ENCODE results near the gene GOPC. TPM values are rescaled to one million over a fixed set of nuclear protein-coding genes. Genes with fewer than 3 reads are reported as not detected.
A peak's percentile ranks its signal among the peaks of the same experiment; 100 is the strongest.

The GOPC gene
- total and polyA plus RNA-seq, 2 of the 13 experiments (the other 11 are each of a cell fraction or from before 2014, with no cell fraction given): 20.9 to 41.5 TPM

DNA sequence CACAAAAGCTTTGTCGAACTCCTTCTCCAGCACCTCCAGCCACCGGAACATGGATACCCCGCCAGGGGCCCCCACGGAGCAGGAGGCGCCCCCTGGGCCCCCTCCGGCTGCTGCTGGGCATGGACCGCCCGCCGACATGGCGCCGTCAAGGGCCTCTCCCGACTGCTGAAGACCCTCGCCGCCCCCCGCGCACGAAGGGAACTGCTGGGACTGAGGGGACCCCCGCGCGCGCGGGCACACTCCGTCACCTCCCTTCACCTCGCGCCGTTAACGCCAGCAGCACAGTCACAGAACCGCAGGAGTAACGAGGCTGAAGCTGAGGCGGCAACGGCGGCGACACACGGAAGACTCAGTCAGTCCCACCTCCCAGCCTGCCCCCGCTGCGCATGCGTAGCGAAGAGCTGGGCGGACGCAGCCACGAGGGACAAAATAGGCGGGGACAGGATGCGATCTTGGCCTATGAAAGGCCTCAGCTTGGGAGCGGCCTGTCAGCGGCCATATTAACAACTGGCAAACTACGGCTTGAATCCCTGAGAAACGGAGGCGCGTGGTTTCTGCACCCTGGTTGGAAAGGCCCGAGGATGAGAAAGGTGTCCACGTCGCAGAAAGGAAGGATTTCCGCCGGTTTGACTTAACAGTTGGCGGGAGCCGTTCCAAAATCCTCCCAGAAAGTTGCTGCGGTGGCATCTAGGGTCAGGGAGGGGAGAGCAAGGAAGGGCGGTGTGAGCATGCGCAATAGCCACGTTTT lies at the start of gene GOPC (continued):
- TF ChIP-seq HNF1A (IDR thresholded peaks at IDR 0.05; ENCODE audit: low read depth): no peak; the same call in 1 of the 2 replicates
- peak; percentile 72; the same call in 1 of the 2 replicates for TF ChIP-seq HNF1A (CRISPR knock-in tag; IDR thresholded peaks at IDR 0.05; ENCODE audit: borderline replicate concordance)
- no peak; the same call in 1 of the 2 replicates for TF ChIP-seq RCOR2 (CRISPR knock-in tag; IDR thresholded peaks at IDR 0.05)
- TF ChIP-seq RBAK (CRISPR knock-in tag; IDR thresholded peaks at IDR 0.05): peak; percentile 71; the same call in 1 of the 2 replicates
- TF ChIP-seq SNRNP70 (IDR thresholded peaks at IDR 0.05; ENCODE audit: low read depth, low read length): no peak
- TF ChIP-seq SMARCE1 (IDR thresholded peaks at IDR 0.05; ENCODE audit: borderline replicate concordance): no peak
- peak; percentile 99 for TF ChIP-seq ZNF782 (CRISPR knock-in tag; IDR thresholded peaks at IDR 0.05; ENCODE audit: borderline replicate concordance)
- 0 out of 2 replicates have a peak, but pooled peaks have one; percentile 78 for TF ChIP-seq CHCHD3 (CRISPR knock-in tag; IDR thresholded peaks at IDR 0.05)
- no peak for TF ChIP-seq ZUFSP (CRISPR knock-in tag; IDR thresholded peaks at IDR 0.05; ENCODE audit: borderline replicate concordance)
- TF ChIP-seq, protein P1, sequence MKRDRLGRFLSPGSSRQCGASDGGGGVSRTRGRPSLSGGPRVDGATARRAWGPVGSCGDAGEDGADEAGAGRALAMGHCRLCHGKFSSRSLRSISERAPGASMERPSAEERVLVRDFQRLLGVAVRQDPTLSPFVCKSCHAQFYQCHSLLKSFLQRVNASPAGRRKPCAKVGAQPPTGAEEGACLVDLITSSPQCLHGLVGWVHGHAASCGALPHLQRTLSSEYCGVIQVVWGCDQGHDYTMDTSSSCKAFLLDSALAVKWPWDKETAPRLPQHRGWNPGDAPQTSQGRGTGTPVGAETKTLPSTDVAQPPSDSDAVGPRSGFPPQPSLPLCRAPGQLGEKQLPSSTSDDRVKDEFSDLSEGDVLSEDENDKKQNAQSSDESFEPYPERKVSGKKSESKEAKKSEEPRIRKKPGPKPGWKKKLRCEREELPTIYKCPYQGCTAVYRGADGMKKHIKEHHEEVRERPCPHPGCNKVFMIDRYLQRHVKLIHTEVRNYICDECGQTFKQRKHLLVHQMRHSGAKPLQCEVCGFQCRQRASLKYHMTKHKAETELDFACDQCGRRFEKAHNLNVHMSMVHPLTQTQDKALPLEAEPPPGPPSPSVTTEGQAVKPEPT (CRISPR knock-in tag; IDR thresholded peaks at IDR 0.05; ENCODE audit: low read depth): peak; percentile 97
- TF ChIP-seq PCBP1 (IDR thresholded peaks at IDR 0.05; ENCODE audit: borderline replicate concordance, low read depth, low read length): 0 out of 2 replicates have a peak, but pooled peaks have one; percentile 60
- TF ChIP-seq ZNF441 (CRISPR knock-in tag; IDR thresholded peaks at IDR 0.05; ENCODE audit: borderline replicate concordance): peak; percentile 91
- TF ChIP-seq ZNF296 (CRISPR knock-in tag; conservative IDR thresholded peaks at IDR 0.05): peak; percentile 89; the same call in 1 of the 2 replicates
- TF ChIP-seq ZFYVE20 (CRISPR knock-in tag; IDR thresholded peaks at IDR 0.05; ENCODE audit: borderline replicate concordance, low read depth): peak; percentile 91; the same call in 1 of the 2 replicates
- peak; percentile 80 for TF ChIP-seq ZNF768 (CRISPR knock-in tag; IDR thresholded peaks at IDR 0.05)
- no peak for TF ChIP-seq HOXA7 (CRISPR knock-in tag; IDR thresholded peaks at IDR 0.05)
- TF ChIP-seq MZF1 (CRISPR knock-in tag; IDR thresholded peaks at IDR 0.05; ENCODE audit: borderline replicate concordance): no peak
- TF ChIP-seq GPBP1L1 (CRISPR knock-in tag; IDR thresholded peaks at IDR 0.05): no peak
- TF ChIP-seq, protein P2, sequence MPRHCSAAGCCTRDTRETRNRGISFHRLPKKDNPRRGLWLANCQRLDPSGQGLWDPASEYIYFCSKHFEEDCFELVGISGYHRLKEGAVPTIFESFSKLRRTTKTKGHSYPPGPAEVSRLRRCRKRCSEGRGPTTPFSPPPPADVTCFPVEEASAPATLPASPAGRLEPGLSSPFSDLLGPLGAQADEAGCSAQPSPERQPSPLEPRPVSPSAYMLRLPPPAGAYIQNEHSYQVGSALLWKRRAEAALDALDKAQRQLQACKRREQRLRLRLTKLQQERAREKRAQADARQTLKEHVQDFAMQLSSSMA (CRISPR knock-in tag; IDR thresholded peaks at IDR 0.05): peak; percentile 92
